Activated T-helper 2 cell treated with anti-CD3 and anti-CD28 coated beads, Interferon-gamma antibody, Interleukin-2, Interleukin-4, amounts not matched to agents 10 μg/mL and 5 μg/mL and 100 μg/mL, durations not matched to agents 14 hours and 24 hours and 36 hours (primary cell): Measurements from ENCODE around the gene TMEM164. TPM values are rescaled to one million over a fixed set of nuclear protein-coding genes. Genes with fewer than 3 reads are reported as not detected.

ENCODE experiments used
- DNase-seq: peaks from one replicate; pipeline ENCODE4 v3.0.0; 2021; ENCODE audit warnings: low spot score
- H3K27ac Mint-ChIP-seq: one replicate; pipeline ENCODE4 v1.8.0; 2021; ENCODE audit warnings: mixed read lengths
- H3K27me3 Mint-ChIP-seq: one replicate; pipeline ENCODE4 v1.8.0; 2021; ENCODE audit warnings: low read depth, mixed read lengths
- H3K36me3 Mint-ChIP-seq: one replicate; pipeline ENCODE4 v1.8.0; 2021; ENCODE audit warnings: low read depth, mixed read lengths
- H3K4me1 Mint-ChIP-seq: one replicate; pipeline ENCODE4 v1.8.0; 2021; ENCODE audit warnings: low read depth, mixed read lengths
- H3K4me3 Mint-ChIP-seq: one replicate; pipeline ENCODE4 v1.8.0; 2021; ENCODE audit warnings: low read depth, mild to moderate bottlenecking, moderate library complexity, mixed read lengths
- H3K9me3 Mint-ChIP-seq: one replicate; pipeline ENCODE4 v1.8.0; 2021; ENCODE audit warnings: mixed read lengths
- intact Hi-C: fragments of 100-400 bp; cut with micrococcal nuclease; formaldehyde crosslinking; loops from one replicate; pipeline ENCODE4 v1.15.1; 2023
- total RNA-seq: library from RNA; stranded (reverse); gene quantifications from 2 replicates; pipeline ENCODE4 v1.2.3, GENCODE V29; 2022

The TMEM164 gene
- total RNA-seq, 1 donor from 2014 or later, result 20.0 TPM

DNA sequence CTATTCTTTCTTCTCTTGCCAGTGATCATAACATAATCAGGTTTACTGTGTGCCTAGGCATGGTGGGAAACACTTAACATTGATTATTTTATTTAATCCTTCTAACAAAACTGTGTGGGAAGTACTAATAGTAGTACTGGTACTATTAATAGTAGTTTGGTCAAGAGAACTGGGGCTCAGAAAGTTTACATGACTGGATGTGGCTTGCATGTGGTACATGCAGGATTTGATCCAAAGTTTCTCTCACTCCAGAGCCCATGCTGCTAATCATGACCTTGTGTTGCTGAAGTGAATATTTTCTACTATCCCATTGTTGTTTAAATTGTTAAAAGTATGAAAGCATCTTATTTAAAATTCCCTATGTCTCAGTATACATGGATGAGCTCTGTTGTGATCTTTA, 78.4 kb downstream of the TMEM164 start:
- Mint-ChIP-seq H3K9me3 (peaks cover 5% of the 10 kb centered on the region), H3K27me3 (no peaks in the 10 kb centered on the region), H3K4me3 (no peak overlapping the region), H3K4me1 (peaks cover 6% of the 10 kb centered on the region), H3K36me3 (peaks cover 10% of the 10 kb centered on the region), H3K27ac (no peak overlapping the region)
- DNase-seq, result no peak
- intact Hi-C loops, result no loop called here

DNA sequence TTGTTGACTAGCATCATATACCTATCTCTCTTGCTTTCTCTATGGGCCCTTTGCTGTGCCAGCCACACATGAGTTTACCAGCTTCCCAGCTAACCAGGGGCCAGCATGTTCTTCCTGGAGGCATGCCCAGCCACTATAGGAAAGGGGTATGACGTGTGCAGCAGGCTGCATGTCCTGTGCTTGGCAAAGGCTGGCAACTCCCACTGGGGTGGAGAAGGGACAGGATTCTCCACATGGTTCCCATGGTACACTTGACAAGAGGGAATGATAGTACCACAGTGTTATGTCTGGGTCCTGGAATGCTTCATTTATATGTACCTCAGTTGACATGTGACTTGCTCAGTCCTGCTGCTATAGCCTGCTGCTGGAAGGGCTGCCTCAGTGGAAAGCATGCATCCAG, 78.8 kb downstream of the TMEM164 start:
- Mint-ChIP-seq H3K27me3 (no peaks in the 10 kb centered on the region), H3K4me3 (no peak overlapping the region), H3K4me1 (peaks cover 9% of the 10 kb centered on the region), H3K36me3 (peaks cover 6% of the 10 kb centered on the region), H3K27ac (no peak overlapping the region), H3K9me3 (peaks cover under 1% of the 10 kb centered on the region)
- no peak for DNase-seq
- intact Hi-C loops, result no loop called here

DNA sequence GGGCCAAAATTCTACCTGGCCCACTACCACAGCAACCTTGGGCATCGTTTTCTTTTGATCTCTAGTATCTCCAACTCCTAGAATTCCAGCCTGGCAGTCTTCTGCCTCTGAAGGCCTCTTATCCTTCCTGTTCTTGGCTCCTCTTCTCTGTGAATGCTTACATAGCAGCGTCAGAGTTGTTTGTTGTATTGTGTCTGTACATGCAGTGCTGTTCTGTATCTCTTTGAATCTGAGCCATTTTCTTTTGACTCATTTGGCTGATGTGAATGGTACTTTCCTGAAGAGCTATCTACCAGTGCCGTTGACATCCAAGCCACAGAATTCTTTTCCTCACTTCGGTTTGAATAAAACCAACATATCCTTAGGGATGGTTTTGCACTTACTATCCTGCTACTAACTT, 79.2 kb downstream of the TMEM164 start:
- Mint-ChIP-seq H3K9me3 (no peaks in the 10 kb centered on the region), H3K27ac (no peak overlapping the region)
- intact Hi-C loops, result no loop called here

DNA sequence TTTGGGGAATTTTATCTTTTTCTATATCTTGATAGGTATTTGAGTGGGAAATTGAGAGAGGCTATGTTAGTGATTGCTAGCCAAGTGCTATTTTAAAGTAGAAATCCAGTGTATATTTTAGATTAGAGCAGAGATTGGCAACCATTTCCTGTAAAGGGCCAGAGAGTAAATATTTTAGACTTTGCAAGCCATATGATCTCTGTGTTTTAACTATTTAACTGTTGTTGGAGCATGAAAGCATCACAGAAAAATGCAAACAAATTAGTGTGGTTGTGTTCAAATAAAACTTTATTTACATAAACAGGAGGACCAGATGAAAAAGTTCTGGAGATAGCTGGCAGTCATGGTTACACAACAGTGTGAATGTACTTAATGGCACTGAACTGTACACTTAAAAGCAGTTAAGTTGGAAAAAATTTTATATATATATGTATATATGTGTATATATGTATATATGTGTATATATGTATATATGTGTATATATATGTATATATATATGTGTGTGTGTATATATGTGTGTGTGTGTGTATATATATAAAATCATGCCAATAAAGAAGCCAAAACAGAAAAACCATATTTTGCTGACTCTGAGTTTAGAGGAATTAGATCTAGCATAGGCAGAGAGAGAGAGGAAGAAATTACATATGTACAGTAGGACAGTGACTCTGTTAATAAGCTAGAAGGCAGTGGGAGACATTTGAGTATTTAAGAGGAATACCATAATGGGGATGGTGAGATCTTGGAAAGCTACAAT, 83.4 kb downstream of the TMEM164 start:
- no peaks in the 10 kb centered on the region for H3K9me3 Mint-ChIP-seq
- H3K27me3 Mint-ChIP-seq, result no peaks in the 10 kb centered on the region
- peaks cover 23% of the 10 kb centered on the region for H3K4me1 Mint-ChIP-seq
- peaks cover 4% of the 10 kb centered on the region for H3K36me3 Mint-ChIP-seq
- H3K27ac Mint-ChIP-seq, result peak overlapping the region; percentile 33
- no peak for DNase-seq
- intact Hi-C loops, result loop anchor here (2.0 kb wide), 1 partner anchor 46 kb away; no protein-coding TSS in a partner anchor
- no peak overlapping the region for H3K4me3 Mint-ChIP-seq

More for the DNA sequence above, 79.2 kb downstream of the TMEM164 start:
- Mint-ChIP-seq H3K36me3 (peaks cover 3% of the 10 kb centered on the region), H3K27me3 (no peaks in the 10 kb centered on the region), H3K4me3 (no peak overlapping the region), H3K4me1 (peaks cover 12% of the 10 kb centered on the region)
- DNase-seq, result no peak

DNA sequence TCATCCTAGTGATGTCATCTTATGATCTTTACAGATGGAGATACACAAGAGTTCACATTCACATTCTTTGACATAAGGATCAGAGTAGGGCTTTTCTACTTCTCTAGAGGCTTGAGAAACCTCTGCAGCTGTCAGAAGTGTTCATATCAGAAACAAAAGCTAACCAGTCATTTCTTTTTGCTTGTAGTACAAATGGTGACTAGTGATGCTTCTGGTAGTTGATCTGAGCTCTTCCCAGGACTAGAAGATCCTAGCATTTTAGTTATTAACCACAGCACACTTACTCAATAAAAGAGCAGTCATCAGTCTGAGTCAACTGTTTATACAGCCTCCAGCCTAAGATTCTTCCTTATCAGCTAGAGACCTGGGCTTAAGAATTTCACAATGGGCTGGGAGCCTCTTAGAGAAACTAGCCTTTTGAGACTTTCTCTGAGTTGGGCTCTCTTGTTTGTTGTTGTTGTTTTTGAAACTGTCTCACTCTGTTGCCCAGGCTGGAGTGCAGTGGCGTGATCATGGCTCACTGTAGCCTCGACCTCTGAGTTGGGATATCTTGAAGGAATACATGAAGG, 84.1 kb downstream of the TMEM164 start:
- DNase-seq, result no peak
- Mint-ChIP-seq H3K27ac (peak overlapping the region; percentile 76), H3K27me3 (no peaks in the 10 kb centered on the region), H3K4me3 (no peak overlapping the region), H3K36me3 (peaks cover 9% of the 10 kb centered on the region), H3K9me3 (no peaks in the 10 kb centered on the region), H3K4me1 (peaks cover 23% of the 10 kb centered on the region)
- intact Hi-C loops, result loop anchor here (2.0 kb wide), 1 partner anchor 46 kb away; no protein-coding TSS in a partner anchor

DNA sequence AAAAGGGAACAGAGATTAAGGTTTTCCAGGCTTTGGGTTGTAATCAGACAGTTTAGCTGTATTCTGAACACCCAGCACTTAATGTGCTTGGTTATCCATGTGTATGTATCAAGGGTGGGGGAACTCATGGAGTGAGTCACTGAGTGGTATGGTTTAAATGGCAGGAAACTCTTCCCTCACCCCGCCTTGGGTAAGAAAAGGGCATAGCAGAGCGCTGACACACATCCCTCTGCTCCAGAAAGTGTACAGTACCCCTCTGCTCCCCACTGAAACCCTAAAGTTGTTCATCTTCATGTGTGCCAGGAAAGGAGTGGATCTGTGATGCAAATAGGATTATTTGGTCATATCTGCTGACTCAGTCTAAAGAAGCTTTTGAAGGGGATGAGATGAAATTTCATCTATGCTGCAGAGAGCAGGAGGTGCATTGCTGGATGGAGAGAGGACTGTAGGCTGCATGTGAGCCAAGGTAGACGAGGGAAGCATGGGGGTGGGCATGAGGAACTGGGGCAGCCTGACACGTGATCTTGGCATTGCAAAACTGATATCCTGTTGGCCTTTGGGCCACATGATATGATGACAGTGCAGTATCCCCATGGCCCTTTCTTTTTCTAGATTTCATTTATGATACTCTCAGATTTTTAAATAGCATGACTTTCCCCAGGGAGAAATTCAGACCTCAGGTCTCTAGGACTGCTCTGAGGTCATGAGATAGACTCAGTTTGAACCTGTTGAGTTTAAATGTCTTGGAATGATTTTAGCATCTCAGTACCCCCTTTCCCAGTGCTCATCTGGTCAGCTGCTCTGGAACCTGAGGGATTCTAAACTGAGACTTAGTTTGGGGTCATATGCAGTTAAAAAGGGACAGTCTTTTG, 84.8 kb downstream of the TMEM164 start:
- Mint-ChIP-seq H3K36me3 (peaks cover 11% of the 10 kb centered on the region), H3K27ac (peak overlapping the region; percentile 76), H3K4me1 (peaks cover 23% of the 10 kb centered on the region), H3K9me3 (no peaks in the 10 kb centered on the region), H3K27me3 (no peaks in the 10 kb centered on the region), H3K4me3 (no peak overlapping the region)
- intact Hi-C loops, result loop anchor here (2.0 kb wide), 1 partner anchor 45 kb away; no protein-coding TSS in a partner anchor
- no peak for DNase-seq

DNA sequence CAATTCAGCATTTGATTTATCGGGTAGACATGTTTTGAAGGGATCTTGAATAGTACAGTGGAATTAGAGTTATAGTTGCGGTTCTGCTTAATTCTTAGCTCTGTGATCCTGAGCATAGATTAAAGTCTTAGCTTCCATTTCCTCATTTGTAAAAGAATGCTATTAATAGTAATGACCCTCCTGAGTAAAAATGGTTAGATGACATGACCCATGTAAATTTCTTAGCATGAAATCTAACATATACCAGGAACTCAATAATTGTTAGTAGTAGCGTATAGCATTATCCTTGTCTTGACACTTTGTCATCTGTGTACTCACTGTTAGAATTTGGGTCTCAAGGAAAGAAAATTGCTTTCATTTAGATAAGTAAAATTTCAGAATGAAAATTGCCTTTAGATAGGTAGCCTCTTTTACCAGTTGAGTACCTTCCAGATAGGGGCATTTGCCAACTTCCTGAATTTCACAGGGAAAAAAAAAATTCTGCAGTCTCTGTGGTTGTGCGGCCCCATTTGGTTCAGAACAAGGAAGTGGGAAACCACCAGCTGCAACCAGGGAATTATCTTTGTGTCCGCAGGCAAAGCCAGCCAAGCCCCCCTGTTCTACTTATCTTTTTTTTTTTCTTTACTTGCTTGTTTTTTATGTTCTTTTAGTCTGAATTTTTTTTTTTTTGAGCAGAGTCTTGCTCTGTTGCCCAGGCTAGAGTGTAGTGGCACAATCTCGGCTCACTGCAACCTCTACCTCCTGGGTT, 86.9 kb downstream of the TMEM164 start:
- intact Hi-C loops, result no loop called here
- DNase-seq, result no peak
- no peaks in the 10 kb centered on the region for H3K9me3 Mint-ChIP-seq
- H3K4me1 Mint-ChIP-seq, result peaks cover 23% of the 10 kb centered on the region
- no peak overlapping the region for H3K4me3 Mint-ChIP-seq
- H3K36me3 Mint-ChIP-seq, result peaks cover 16% of the 10 kb centered on the region
- no peaks in the 10 kb centered on the region for H3K27me3 Mint-ChIP-seq
- H3K27ac Mint-ChIP-seq, result no peak overlapping the region

DNA sequence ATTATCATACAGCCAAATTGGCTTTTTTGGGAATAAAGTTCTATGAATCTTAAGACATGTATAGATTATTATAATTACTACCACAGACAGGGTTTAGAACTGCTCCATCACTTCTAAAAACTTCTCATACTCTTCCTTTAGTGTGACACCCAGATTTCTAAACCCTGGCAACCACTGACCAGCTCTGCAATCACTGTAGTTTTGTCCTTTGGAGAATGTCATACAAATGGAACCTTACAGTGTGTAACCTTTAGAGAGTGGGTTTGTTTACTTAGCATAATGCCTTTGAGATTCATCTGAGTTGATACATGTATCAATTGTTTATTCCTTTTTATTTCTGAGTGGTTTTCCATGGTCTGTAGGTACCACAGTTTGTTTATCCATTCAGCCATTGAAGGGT, 95.0 kb downstream of the TMEM164 start:
- peaks cover 4% of the 10 kb centered on the region for H3K36me3 Mint-ChIP-seq
- no peaks in the 10 kb centered on the region for H3K9me3 Mint-ChIP-seq
- intact Hi-C loops, result no loop called here
- no peaks in the 10 kb centered on the region for H3K27me3 Mint-ChIP-seq
- no peaks in the 10 kb centered on the region for H3K4me1 Mint-ChIP-seq
- no peak for DNase-seq
- H3K4me3 Mint-ChIP-seq, result no peak overlapping the region
- no peak overlapping the region for H3K27ac Mint-ChIP-seq

DNA sequence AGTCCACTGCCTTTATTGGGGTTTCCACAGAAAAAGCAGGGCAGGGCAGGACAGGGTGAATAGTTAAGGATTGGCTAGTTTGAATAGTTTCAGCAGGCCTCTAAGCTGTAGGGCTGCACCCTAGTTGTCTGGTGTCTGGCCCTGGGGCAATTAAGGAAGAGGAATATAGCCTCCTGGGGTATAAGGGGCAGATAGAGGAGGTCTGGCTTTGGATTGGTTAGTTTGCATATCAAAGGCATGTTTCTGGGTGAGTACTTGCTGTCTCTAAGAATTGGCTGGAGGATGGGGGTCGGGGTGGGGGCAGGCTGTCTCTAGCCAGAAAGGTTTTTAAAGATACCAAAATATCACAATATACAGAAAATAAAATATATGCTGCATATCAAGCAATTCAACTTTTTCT, 100.4 kb downstream of the TMEM164 start:
- H3K27ac Mint-ChIP-seq, result no peak overlapping the region
- no peaks in the 10 kb centered on the region for H3K27me3 Mint-ChIP-seq
- DNase-seq, result no peak
- H3K9me3 Mint-ChIP-seq, result no peaks in the 10 kb centered on the region
- no peaks in the 10 kb centered on the region for H3K4me1 Mint-ChIP-seq
- intact Hi-C loops, result no loop called here
- no peak overlapping the region for H3K4me3 Mint-ChIP-seq
- no peaks in the 10 kb centered on the region for H3K36me3 Mint-ChIP-seq

DNA sequence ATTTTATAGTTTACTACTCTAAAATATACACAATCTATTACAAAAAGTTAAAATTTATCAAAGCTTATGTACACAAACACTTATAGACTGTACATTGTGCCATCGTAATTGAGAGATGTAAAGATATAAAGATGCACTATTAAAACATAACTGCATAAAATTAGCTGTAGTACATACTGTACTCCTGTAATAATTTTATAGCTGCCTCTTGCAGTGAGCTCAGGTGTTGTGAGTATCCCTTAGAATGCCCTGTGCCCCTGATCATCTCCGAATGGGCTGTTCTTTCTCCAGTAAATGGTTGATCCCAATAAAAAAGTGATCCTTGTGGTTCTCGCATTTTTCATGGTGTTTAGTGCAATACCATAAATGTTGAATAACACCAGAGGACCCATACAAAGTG, 101.2 kb downstream of the TMEM164 start:
- no peaks in the 10 kb centered on the region for H3K9me3 Mint-ChIP-seq

DNA sequence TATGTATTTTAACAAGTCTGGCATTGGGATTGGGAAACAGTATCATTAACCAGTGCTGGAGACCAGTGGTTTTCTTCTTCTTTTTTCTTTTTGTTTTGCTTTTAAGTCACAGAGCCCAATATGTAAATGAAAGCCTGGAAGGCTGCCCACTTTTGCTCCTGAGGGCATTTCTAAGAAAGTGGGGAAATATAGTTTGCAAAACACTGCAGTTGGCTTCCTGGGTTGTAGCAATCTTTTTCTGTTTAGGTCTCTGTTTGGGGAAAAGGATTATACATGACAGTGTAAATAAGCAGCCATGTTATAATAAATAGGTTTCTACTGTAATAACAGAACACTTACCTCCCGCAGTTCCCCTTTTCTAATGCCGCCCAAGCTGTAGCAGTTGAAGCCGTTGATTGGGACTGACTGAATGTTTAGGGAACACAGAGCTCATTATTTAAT, 105.5 kb downstream of the TMEM164 start:
- Mint-ChIP-seq H3K4me1 (no peaks in the 10 kb centered on the region), H3K4me3 (no peak overlapping the region), H3K27ac (no peak overlapping the region), H3K9me3 (no peaks in the 10 kb centered on the region), H3K27me3 (no peaks in the 10 kb centered on the region), H3K36me3 (no peaks in the 10 kb centered on the region)
- no peak for DNase-seq
- intact Hi-C loops, result no loop called here

More for the DNA sequence above, 101.2 kb downstream of the TMEM164 start:
- Mint-ChIP-seq H3K36me3 (no peaks in the 10 kb centered on the region), H3K27me3 (no peaks in the 10 kb centered on the region), H3K27ac (no peak overlapping the region), H3K4me3 (no peak overlapping the region), H3K4me1 (no peaks in the 10 kb centered on the region)
- intact Hi-C loops, result no loop called here
- no peak for DNase-seq

DNA sequence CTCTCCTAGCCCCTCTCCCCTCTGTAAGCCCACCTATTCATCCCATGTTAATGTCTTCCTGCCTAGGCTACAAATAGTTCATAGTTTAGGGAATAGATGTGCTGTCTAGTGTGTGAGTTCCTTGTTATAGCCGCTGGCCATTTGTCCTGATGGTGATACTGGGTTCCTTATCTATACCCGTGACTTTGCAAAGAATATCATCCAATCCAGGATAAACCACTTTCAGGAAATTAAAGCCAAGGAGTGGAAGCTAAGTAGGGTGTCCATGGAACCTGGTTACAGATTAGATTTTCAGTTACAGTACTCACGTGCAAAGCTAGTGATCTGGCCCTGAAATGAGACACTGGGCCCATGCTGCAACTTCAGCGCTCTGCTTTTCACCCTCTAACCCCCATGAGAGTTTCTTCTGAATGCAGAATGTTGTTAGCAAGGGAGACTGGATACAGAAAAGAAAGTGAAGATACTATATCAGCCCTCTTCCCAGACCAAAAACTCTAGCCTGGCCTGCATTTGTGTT, 111.4 kb downstream of the TMEM164 start:
- H3K9me3 Mint-ChIP-seq, result no peaks in the 10 kb centered on the region
- H3K4me1 Mint-ChIP-seq, result no peaks in the 10 kb centered on the region
- peaks cover 3% of the 10 kb centered on the region for H3K36me3 Mint-ChIP-seq
- H3K27me3 Mint-ChIP-seq, result no peaks in the 10 kb centered on the region
- no peak overlapping the region for H3K27ac Mint-ChIP-seq
- intact Hi-C loops, result no loop called here
- H3K4me3 Mint-ChIP-seq, result no peak overlapping the region
- no peak for DNase-seq
